GM19463 (cell line): ENCODE data around the gene BCAM.
"Not testable (repeated sequence)": the region's sequence is repeated elsewhere in the genome, so short reads cannot be mapped to it uniquely, and the experiment has no call there.

Experiments
- ATAC-seq: cut with Tn5 transposase; IDR thresholded peaks from one replicate; pipeline ENCODE4 v1.9.1; 2021; ENCODE audit warnings: mild to moderate bottlenecking, moderate library complexity; ENCODE audit not compliant: unreplicated experiment

Gene BCAM

GRCh38 chr19:44816301-44816700 is 7.4 kb downstream of the BCAM start:
- ATAC-seq = no peak

- no peak for ATAC-seq
Observed at GRCh38 chr19:44817725-44818465, 9.0 kb downstream of the BCAM start.

DNA sequence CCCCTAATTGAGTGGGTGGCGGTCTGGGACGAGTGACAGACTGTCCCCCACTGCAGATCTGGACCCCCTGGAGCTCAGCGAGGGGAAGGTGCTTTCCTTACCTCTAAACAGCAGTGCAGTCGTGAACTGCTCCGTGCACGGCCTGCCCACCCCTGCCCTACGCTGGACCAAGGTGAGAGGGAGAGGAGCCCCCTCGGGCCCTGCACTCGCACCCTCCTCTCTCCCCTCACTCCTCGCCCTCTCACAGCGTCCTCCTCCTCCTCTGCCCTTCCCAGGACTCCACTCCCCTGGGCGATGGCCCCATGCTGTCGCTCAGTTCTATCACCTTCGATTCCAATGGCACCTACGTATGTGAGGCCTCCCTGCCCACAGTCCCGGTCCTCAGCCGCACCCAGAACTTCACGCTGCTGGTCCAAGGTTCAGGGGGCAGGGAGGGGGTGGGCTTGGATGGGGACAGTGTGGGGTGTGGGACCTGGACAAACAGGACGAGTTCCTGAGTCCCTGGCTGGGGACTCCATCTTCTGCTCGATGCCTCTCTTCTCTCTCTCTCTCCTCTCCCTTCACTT is 9.6 kb downstream of the BCAM start:
- no peak for ATAC-seq

DNA sequence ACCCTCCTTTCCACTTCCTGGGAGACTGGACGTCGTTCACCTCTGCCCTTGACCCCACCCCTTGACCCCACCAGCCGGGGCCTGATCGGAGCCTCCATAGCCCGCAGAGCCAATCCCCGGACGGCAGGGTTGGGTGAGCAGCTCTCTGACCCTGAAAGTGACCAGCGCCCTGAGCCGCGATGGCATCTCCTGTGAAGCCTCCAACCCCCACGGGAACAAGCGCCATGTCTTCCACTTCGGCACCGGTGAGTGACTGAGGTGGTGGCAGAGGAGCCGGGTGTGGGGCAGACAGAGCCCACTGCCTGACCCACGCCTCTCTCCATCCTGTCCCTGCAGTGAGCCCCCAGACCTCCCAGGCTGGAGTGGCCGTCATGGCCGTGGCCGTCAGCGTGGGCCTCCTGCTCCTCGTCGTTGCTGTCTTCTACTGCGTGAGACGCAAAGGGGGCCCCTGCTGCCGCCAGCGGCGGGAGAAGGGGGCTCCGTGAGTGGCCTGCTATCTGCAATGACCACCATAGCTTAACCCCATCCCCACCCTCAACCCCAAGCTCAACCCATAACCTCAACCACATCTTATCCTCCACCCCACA is 10.4 kb downstream of the BCAM start:
- ATAC-seq = no peak

- ATAC-seq = no peak
Observed at GRCh38 chr19:44820648-44821609, 12.0 kb downstream of the BCAM start.

DNA sequence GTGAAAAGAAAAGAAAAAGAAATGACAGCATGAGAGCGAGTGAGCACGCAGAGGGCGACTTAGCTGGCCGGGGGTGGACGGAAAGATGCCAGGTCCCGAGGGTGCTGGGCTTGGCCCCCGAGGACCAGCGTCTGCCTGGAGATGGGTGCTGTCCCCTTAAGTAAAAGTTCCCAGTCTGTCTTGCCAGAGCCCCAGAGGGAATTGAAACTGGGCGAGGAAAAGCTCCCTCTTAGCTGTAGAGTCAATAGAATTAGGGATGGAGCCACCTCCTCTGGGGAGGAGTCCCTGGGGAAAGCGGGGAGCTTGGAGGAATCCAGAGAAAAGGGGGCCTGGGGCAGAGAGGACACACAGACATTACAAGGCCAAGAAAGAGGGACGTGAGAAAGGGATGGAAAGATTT is 13.3 kb downstream of the BCAM start:
- no peak for ATAC-seq

DNA sequence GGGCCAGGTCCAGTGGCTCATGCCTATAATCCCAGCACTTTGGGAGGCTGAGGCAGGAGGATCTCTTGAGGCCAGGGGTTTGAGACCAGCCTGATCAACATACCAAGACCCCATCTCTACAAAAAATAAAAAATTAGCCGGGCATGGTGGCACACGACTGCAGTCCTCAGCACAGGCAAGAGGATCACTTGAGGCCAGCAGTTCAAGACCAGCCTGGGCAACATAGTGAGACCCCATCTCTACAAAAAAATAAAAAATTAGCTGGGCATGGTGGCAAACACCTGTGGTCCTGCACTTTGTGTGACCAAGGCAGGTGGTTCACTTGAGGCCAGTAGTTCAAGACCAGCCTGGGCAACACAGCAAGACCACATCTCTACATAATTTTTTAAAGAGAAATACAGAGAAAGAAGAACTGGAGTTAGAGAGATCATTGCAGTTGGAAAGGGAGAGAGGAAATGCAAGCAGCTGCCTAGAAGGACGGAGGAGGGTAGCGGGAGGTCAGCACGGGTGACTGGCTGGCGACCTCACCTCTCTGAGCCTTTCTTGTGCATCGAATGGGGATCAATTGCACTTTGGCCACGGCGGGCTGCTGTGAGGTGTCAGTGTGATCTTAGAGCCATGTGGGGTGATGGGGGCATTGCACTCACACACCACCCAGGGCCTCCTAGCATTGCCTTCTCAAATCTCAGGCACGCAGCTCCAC is 13.9 kb downstream of the BCAM start:
- ATAC-seq = no peak

DNA sequence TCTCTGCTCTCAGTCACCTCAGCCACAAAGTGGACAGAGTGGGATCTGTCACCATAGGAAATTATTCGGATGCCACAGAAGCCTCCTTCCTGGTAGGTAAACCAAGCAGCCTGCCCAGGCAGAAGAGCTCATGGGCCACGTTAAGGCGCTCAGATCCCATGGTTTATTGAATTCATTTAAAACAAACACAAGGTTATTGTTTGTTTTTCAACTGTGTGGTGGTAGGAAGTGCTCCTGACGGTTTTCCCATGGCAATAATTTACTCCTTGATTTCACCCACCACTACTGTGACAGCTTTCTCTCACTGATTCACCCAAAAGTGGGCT is 14.4 kb downstream of the BCAM start:
- no peak for ATAC-seq

- ATAC-seq = no peak
Observed at GRCh38 chr19:44824761-44825160, 15.9 kb downstream of the BCAM start.

DNA sequence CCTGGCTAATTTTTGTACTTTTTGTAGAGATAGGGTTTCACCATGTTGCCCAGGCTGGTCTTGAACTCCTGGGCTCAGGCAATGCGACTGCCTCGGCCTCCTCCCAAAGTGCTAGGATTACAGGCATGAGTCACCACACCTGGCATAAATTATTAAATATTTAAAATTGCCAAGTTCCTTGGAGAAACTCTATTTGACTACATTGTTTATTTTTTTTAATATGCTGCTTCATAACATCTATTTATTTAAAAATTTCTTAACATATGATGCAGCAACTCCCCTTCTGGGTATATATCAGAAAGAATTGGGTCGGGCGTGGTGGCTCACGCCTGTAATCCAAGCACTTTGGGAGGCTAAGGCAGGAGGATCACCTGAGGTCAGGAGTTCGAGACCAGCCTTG is 24.0 kb downstream of the BCAM start:
- ATAC-seq = not testable (repeated sequence)

DNA sequence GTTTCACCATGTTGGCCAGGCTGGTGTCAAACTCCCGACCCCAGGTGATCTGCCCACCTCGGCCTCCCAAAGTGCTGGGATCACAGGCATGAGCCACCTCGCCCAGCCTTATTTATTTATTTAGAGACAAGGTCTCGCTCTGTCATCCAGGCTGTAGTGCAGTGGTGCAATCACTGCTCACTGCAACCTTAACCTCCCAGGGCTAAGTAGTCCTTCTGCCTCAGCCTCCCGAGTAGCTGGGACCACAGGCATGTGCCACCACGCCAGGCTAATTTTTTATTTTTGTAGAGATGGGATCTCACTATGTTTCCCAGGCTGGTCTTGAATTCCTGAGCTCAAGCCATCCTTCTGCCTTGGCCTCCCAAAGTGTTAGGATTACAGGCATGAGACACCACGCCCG is 25.5 kb downstream of the BCAM start:
- not testable (repeated sequence) for ATAC-seq

DNA sequence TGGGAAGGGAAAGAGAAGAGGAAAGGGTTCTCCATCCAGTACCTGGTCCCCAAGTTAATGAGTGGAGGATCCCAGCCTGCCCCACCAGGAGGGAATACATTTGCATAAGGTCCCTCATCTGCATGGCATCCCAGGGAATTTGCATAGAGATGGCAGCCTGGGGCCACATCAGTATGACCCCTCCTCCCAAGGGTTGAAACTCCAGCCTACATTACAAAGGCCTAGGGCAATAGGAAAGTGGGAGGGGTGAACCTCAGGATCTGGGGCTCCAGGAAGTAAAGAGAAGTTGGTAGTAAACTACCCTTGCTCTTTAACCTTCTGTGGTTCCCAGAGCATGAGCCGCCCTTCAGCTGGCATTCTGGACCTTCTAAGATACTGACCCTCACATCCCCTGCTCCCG is 30.4 kb downstream of the BCAM start:
- ATAC-seq = no peak

- no peak for ATAC-seq
Observed at GRCh38 chr19:44840811-44841210, 31.9 kb downstream of the BCAM start.

DNA sequence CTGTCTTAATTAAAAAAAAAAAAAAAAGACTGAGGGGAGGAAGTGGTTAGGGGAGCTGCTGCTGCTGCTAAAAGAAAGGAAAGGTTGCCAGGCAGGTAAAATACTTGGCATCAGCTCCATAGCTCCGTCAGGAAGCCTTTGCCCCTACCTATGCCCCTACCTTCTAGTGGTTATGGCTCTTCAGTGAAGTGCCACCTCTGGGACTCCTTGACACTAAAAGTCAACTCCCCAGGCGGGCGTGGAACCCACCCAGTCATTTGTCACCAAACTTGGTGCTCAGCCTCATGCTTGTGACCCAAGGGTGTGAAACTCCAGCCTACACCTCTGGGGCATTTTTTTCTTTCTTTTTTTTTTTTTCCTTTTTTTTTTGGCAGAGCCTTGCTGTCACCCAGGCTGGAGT is 32.3 kb downstream of the BCAM start:
- no peak for ATAC-seq

- ATAC-seq = no peak
Observed at GRCh38 chr19:44845286-44845611, 36.3 kb downstream of the BCAM start.

DNA sequence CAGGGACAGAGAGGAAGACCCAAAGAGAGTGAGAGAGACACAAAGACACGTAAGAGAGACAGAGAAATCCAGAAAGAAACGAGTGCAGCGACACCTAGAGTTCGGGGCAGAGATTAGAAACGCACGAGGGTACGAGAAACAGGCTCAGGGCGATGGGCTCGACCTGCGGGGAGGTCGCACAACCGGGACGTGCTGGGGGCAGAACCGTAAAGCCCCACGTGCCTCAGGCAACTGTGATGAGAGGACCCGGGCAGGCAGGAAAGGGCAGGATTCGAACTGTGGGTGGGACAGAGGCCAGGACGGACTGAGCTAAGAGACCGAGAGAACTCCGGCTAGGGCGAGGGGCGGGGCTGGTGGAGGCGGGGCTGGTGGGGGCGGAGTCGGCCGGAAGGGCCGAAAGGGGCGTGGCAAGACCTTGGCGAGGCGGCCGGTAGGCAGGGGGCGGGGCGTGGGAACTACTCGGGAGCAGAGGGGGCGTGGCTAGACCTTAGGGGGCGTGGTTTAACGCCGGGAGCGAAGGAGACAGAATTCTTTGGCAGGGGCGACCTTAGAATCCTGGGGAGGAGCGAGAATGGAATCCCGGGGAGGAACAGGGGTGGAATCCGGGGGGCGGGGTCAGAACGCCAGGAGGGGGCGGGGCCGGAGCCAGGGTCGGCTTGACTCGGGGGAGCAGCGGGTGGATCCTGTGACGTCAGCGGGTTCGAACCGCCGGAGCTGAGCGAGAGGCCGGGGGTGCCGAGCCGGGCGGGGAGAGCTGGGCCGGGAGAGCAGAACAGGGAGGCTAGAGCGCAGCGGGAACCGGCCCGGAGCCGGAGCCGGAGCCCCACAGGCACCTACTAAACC is 36.9 kb downstream of the BCAM start, which contains the start of gene NECTIN2:
Gene NECTIN2, plus strand, starts transcription at position 686 of the 843 bp plus-strand sequence. CDS start 229 bp downstream, outside the sequence.
- ATAC-seq = no peak

- ATAC-seq = no peak
Observed at GRCh38 chr19:44846455-44847143, 37.7 kb downstream of the BCAM start.

GRCh38 chr19:44847144-44848035 is 38.5 kb downstream of the BCAM start:
- no peak for ATAC-seq
